Measurements from ENCODE around the gene PGAP6.
A peak's percentile ranks its signal among the peaks of the same experiment; 100 is the strongest.

PGAP6 gene

DNA sequence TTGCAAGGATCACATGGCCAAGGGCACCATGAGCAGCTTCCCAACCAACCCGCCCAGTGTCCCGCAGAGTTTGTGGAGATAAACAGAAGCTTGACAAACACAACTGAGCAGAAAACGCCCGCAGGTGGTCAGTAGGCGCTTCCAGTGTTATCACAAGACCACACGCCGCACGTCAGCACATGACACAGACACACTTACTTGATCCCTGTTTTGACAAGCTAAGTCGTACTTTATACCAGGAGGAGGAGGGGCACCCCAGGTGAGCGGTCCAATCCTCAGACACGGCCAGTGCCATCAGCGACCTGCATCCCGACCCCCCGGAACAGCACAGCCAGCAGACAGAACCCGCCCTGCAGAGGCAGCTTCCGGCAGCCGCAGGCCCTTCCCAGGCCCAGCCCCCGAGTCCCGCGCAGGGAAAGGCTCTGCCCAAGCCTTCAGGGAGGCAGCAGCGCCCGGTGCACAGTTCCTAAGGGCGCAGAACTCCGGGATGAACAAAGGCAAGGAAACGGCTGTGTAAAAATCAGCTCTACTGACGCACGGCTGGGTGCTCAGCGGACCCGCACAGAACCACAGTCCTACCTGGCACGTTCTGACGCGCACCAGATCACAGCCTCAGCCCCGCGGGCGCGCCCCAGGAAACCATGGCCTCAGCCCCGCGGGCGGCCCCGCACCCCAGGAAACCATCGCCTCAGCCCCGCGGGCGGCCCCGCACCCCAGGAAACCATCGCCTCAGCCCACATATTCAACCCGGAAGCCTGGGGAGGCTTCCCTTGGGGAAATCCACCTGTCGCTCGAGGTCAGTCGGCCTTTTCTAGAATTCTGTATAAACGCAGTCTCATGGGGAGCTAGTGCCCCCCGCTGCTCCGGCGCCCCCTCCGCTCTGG, 57.1 kb downstream of the PGAP6 start:
- no peak overlapping the region for H3K27ac ChIP-seq (ENCODE audit: low read length)
- H3K4me2 ChIP-seq (ENCODE audit: insufficient read depth, low read length): no peak overlapping the region
- no peaks in the 10 kb centered on the region for H3K27me3 ChIP-seq (ENCODE audit: insufficient read depth, low read length, poor library complexity)
- no peak overlapping the region for H2AFZ ChIP-seq (ENCODE audit: low read depth, low read length)
- DNase-seq (peak; percentile 31), ATAC-seq (ENCODE audit: insufficient read depth, low read depth) (peak; percentile 66)
- no peaks in the 10 kb centered on the region for H3K9me3 ChIP-seq (ENCODE audit: insufficient read depth, low read length, severe bottlenecking)
- peaks cover 8% of the 10 kb centered on the region for H3K36me3 ChIP-seq (ENCODE audit: insufficient read depth, low read length)
- TF ChIP-seq, protein P1, sequence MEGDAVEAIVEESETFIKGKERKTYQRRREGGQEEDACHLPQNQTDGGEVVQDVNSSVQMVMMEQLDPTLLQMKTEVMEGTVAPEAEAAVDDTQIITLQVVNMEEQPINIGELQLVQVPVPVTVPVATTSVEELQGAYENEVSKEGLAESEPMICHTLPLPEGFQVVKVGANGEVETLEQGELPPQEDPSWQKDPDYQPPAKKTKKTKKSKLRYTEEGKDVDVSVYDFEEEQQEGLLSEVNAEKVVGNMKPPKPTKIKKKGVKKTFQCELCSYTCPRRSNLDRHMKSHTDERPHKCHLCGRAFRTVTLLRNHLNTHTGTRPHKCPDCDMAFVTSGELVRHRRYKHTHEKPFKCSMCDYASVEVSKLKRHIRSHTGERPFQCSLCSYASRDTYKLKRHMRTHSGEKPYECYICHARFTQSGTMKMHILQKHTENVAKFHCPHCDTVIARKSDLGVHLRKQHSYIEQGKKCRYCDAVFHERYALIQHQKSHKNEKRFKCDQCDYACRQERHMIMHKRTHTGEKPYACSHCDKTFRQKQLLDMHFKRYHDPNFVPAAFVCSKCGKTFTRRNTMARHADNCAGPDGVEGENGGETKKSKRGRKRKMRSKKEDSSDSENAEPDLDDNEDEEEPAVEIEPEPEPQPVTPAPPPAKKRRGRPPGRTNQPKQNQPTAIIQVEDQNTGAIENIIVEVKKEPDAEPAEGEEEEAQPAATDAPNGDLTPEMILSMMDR (IDR thresholded peaks at IDR 0.05; ENCODE audit: borderline replicate concordance, extremely low read depth, low read length, poor library complexity, severe bottlenecking): no peak
- TF ChIP-seq EZH2 (IDR thresholded peaks at IDR 0.05; ENCODE audit: borderline replicate concordance, low read depth, low read length, severe bottlenecking): no peak
- H3K9ac ChIP-seq (ENCODE audit: low read depth, low read length): no peak overlapping the region
- peaks cover 68% of the 10 kb centered on the region for H4K20me1 ChIP-seq (ENCODE audit: insufficient read depth, low read length)
- peaks cover 80% of the 10 kb centered on the region for H3K79me2 ChIP-seq (ENCODE audit: insufficient read depth, low read length)
- H3K4me3 ChIP-seq (ENCODE audit: low read depth in 1 of 2, low read length in 2 of 2): no peak overlapping the region
- no peaks in the 10 kb centered on the region for H3K4me1 ChIP-seq (ENCODE audit: insufficient read depth, low read length)

DNA sequence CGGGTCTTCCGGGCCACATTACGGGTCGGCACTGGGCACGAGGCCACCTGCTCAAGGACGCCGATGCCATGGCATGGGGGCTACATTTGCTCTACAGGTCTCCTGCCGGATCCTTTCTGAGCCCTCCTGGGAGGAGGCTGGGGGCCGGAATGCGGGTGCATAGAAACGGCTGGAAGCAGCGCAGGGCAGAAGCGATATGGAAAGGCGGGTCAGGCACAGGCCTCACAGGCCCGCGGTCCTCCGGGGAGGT, 57.7 kb downstream of the PGAP6 start:
- Histone ChIP-seq H4K20me1 (ENCODE audit: insufficient read depth, low read length) (peaks cover 73% of the 10 kb centered on the region), H2AFZ (ENCODE audit: low read depth, low read length) (no peak overlapping the region), H3K9ac (ENCODE audit: low read depth, low read length) (no peak overlapping the region), H3K9me3 (ENCODE audit: insufficient read depth, low read length, severe bottlenecking) (no peaks in the 10 kb centered on the region), H3K36me3 (ENCODE audit: insufficient read depth, low read length) (peaks cover 13% of the 10 kb centered on the region), H3K27ac (ENCODE audit: low read length) (no peak overlapping the region), H3K4me1 (ENCODE audit: insufficient read depth, low read length) (no peaks in the 10 kb centered on the region), H3K79me2 (ENCODE audit: insufficient read depth, low read length) (peaks cover 81% of the 10 kb centered on the region), H3K27me3 (ENCODE audit: insufficient read depth, low read length, poor library complexity) (no peaks in the 10 kb centered on the region), H3K4me2 (ENCODE audit: insufficient read depth, low read length) (no peak overlapping the region), H3K4me3 (ENCODE audit: low read depth in 1 of 2, low read length in 2 of 2) (no peak overlapping the region)
- TF ChIP-seq, protein P1 (IDR thresholded peaks at IDR 0.05; ENCODE audit: borderline replicate concordance, extremely low read depth, low read length, poor library complexity, severe bottlenecking): no peak
- DNase-seq: no peak
- no peak for ATAC-seq (ENCODE audit: insufficient read depth, low read depth)

DNA sequence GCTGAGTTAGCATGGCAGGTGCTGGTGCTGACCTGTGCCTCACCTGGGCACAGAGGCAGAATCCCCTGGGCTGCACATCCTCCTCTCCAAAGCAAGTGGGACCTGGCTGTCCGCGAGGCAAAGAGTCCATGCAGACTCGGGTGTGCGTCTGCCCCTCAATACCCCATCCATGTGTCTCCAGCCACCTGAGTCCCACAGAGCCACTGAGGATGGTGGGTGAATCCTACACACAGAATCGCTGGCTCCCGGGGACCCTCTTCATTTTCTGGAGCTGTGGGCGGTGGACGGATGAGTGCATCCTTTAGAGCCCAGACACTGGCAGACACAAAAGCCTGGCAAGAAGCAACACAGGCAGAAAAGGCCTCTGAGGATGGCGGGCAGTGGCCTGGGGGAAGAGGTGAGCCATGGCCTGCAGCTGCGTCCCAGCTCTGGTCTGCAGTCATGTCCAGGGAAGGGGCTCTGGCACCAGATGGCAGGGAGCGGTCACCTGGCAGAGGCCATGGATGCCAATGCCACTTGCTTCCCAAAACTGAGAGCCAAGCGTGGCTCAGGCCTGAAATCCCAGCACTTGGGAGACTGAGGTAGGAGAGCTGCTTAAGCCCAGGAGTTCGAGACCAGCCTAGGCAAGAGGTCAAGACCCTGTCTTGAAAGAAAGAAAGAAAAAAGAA, 59.2 kb downstream of the PGAP6 start:
- peaks cover 83% of the 10 kb centered on the region for H4K20me1 ChIP-seq (ENCODE audit: insufficient read depth, low read length)

More for the DNA sequence above, 59.2 kb downstream of the PGAP6 start:
- Histone ChIP-seq H3K27ac (ENCODE audit: low read length) (no peak overlapping the region), H3K9ac (ENCODE audit: low read depth, low read length) (no peak overlapping the region), H2AFZ (ENCODE audit: low read depth, low read length) (no peak overlapping the region), H3K4me2 (ENCODE audit: insufficient read depth, low read length) (no peak overlapping the region), H3K4me3 (ENCODE audit: low read depth in 1 of 2, low read length in 2 of 2) (no peak overlapping the region), H3K36me3 (ENCODE audit: insufficient read depth, low read length) (peaks cover 28% of the 10 kb centered on the region), H3K9me3 (ENCODE audit: insufficient read depth, low read length, severe bottlenecking) (no peaks in the 10 kb centered on the region), H3K27me3 (ENCODE audit: insufficient read depth, low read length, poor library complexity) (no peaks in the 10 kb centered on the region), H3K4me1 (ENCODE audit: insufficient read depth, low read length) (no peaks in the 10 kb centered on the region), H3K79me2 (ENCODE audit: insufficient read depth, low read length) (peaks cover 84% of the 10 kb centered on the region)
- ATAC-seq (ENCODE audit: insufficient read depth, low read depth) (no peak), DNase-seq (no peak)
- TF ChIP-seq EZH2 (IDR thresholded peaks at IDR 0.05; ENCODE audit: borderline replicate concordance, low read depth, low read length, severe bottlenecking): no peak
- TF ChIP-seq, protein P1 (IDR thresholded peaks at IDR 0.05; ENCODE audit: borderline replicate concordance, extremely low read depth, low read length, poor library complexity, severe bottlenecking): no peak

Data from DND-41 (cell line).